Measurements from ENCODE around the gene ENAH.
"Not testable (repeated sequence)": the region's sequence is repeated elsewhere in the genome, so short reads cannot be mapped to it uniquely, and the experiment has no call there.

Gene ENAH

GRCh38 chr1:225537554-225538251 lies 115.2 kb downstream of the ENAH start:
- DNase-seq (ENCODE audit: low read depth, low spot score) = no peak
- no peak overlapping the region for H3K27ac ChIP-seq

DNA sequence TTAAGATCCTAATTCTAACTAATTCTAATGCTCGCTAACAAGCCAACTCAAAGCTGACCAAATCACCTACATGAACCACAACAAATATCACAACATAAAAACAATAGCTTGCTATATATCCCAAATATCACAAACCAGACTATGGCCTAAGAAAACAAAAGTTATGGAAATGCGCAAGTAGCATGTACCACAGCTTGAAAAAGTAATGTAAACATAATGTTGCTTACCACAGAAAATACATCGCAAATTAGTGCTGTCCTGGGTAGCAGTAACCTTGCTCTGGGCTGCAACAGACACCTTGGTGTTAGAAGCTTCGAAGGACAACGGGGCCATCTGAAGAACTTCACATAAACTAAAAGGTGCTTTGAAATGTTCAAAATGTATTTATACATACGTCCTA lies 117.6 kb downstream of the ENAH start:
- no peak overlapping the region for H3K27ac ChIP-seq
- DNase-seq (ENCODE audit: low read depth, low spot score) = no peak

DNA sequence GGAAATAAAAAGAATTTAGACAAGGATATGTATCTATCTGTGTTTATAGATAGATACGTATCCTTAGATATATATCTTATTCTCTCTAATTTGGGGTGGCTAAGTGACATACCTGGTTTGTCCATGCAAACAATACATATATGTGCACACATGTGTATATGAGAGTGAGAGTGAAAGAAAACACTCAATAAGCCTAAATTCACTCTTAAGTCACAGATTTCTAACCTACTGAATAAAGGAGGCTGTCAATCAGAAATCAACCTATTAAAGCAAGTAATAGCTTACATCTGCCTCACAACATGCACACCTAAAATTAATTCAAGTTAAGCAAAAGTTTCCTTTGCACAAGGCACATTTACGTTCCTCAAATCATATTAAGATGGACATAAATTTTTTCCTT lies 118.2 kb downstream of the ENAH start:
- DNase-seq (ENCODE audit: low read depth, low spot score) = no peak

DNA sequence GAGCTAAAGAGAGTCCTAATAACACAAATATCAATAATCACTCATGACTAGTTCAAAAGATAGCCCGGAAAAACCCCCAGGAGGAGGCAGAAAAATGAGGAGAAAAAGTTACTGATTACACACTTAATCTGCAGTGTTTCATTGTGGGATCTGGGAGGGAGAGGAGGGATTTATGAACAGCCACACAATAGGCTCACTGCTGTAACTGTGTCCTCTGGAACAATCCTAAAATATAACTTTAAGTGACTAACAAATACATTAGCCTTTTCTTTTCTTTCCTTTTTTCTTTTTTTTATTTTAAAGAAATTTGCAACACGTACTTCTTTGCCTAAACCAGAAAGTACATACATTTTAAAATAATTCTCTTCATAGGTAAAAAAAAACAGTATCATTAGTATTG lies 118.8 kb downstream of the ENAH start:
- H3K27ac ChIP-seq = no peak overlapping the region
- no peak for DNase-seq (ENCODE audit: low read depth, low spot score)

More for the DNA sequence above, 118.2 kb downstream of the ENAH start:
- H3K27ac ChIP-seq = no peak overlapping the region

GRCh38 chr1:225533238-225533637 lies 119.7 kb downstream of the ENAH start:
- no peak for DNase-seq (ENCODE audit: low read depth, low spot score)
- no peak overlapping the region for H3K27ac ChIP-seq

GRCh38 chr1:225532240-225532944 lies 120.5 kb downstream of the ENAH start:
- H3K27ac ChIP-seq = no peak overlapping the region
- no peak for DNase-seq (ENCODE audit: low read depth, low spot score)

DNA sequence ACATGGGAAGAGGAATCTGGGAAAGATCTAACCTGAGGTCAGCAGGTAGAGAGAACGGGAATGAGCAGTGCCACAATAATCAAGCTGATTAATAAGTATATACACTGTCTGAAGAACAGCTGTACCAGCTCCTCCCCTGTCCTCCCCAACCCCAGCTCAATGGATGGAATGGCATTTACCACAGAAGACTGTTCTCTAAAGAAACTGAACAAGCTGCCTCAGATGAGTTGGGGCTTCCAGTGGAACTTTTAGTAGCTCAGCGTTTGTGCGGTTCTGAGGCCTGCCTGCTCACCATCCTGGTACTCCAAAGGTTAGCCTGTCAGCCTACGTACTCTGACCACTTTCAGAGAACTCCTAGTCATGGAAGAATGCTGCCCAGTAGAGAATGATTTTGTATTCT lies 123.2 kb downstream of the ENAH start:
- DNase-seq (ENCODE audit: low read depth, low spot score) = no peak
- H3K27ac ChIP-seq = no peak overlapping the region

DNA sequence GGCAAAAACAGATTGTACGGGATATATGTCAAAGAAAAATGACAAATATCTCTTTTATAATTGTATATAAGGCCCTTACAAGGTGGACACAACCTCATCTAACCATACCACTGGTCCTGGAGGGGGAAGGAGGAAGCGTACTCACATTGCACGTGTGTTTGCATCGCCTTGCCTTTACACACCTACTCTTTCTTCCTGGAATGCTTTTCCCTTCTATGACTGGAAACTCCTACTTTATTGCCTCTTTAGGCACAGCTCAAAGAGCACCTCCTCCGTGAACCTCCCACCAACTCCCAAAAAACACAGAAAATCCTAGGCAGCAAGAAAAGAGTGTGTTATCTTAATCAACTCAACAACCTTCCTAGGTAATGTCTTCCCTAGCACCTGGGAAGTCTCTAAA lies 125.3 kb downstream of the ENAH start:
- no peak overlapping the region for H3K27ac ChIP-seq
- DNase-seq (ENCODE audit: low read depth, low spot score) = no peak

DNA sequence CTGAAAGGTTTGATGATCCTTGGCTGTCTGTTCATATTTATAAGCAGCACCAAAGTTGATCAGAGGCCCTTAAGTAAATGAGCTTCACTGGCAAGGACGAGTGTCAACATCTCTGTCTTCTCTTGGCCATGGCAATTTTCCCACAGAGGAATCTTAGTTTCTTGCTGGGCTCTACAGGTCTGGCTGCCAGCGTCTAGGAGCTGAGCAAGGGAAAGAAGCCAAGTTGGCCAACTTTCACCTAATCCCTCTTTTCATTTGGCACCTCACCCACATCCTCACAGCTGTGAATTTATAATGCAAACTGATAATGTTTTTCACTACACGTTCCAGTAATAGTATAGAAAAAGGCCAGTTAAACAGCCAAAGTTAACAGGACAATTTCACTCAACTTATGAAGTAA lies 126.0 kb downstream of the ENAH start:
- no peak for DNase-seq (ENCODE audit: low read depth, low spot score)
- H3K27ac ChIP-seq = no peak overlapping the region

DNA sequence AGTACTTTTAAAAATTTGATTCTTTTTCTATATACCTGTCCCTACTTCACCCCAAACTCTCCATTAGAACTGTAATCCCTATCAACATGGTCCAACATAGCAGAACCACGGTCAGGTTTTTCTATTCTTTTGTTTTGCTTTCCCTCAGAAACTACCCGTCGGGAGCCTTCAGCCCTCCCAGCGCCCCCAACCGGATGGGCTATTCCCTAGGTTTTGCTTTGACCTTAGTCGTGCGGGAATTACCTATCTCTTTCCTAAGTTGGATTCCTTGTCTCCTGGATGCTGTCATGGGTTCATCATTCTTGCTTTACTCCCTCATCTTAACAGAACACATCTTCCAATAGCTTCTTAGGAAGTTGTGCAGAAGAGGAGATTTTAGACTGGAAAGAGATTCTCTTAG lies 127.5 kb downstream of the ENAH start:
- no peak for DNase-seq (ENCODE audit: low read depth, low spot score)
- H3K27ac ChIP-seq = no peak overlapping the region

DNA sequence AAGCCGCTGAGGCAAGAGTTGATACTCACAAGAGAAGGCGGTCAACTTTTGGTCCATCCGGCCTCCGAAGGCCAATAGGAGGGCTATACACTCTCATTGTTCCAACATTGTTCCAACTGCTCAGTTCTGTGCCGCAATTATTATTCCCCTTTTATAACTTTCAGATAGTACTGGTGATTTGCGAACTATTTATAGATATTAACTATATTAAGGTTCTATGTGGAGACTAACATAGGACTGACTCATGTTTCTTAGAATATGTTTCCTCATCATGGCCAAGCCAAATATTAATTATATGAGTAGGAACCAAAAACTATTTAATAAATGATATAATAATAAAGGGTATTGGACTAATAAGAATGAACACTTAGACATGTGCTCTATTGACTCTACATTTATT lies 128.4 kb downstream of the ENAH start:
- no peak for DNase-seq (ENCODE audit: low read depth, low spot score)
- no peak overlapping the region for H3K27ac ChIP-seq

DNA sequence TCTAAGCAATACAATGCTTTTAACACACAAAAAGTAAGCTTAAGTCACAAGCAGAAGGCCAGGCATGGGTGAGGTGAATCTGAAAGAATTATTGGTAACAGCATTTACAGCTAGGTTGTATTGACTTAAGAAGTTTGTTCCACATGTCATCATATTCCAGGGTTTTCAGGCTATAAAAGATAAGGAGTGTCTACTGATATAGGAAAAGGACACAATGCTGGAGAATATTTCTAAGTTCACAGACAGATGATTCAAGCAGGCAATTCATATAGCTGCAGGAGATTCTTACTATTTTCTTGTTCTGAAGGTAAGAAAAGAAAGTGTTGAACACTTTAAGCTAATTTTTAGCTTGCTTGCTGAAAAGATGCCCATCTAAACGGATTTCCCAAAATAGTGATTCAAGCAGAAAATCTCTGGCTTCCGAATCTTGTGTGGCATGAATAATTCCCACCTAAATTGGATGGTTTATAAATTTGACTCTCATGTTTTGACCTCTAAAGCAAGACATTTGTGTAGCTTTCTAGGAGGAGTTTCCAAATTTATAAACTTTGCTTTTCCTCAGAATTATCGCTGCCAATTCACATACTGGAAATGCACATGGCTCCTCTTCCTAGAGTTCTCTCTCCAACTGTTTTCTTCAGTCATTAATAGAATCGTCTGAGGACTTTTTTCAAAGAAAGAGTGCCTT lies 129.5 kb downstream of the ENAH start:
- no peak for DNase-seq (ENCODE audit: low read depth, low spot score)
- no peak overlapping the region for H3K27ac ChIP-seq

DNA sequence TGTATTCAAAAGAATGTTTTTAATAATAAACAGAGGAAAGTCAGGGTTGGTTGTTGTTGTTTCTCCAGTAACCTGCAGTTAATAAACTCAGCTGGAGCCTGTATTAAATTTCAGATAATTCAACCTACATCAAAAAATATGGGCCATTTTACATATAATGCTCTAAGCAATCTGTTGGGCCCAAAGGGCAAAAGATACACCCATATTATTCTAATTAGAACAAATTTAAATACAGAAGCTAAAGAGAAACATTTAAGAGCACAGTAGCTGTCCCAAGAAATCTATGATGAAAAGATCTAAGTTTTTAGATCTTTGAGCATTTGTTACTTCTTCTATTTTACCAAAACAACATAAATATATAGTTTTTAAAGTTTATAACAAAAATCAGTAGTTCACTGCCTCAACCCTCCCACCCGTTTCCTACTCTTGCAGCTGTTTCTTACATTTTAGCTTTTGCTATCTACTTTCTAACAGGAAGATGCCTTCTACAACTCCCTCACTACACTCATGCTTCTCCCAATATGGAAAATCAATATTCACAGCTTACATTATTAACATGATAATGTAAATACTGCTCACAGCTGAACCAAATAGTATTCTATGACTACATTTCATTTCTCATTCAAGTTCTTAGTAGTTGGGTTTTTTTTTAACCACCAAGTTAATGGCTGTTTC lies 130.2 kb downstream of the ENAH start:
- no peak overlapping the region for H3K27ac ChIP-seq
- DNase-seq (ENCODE audit: low read depth, low spot score) = no peak

DNA sequence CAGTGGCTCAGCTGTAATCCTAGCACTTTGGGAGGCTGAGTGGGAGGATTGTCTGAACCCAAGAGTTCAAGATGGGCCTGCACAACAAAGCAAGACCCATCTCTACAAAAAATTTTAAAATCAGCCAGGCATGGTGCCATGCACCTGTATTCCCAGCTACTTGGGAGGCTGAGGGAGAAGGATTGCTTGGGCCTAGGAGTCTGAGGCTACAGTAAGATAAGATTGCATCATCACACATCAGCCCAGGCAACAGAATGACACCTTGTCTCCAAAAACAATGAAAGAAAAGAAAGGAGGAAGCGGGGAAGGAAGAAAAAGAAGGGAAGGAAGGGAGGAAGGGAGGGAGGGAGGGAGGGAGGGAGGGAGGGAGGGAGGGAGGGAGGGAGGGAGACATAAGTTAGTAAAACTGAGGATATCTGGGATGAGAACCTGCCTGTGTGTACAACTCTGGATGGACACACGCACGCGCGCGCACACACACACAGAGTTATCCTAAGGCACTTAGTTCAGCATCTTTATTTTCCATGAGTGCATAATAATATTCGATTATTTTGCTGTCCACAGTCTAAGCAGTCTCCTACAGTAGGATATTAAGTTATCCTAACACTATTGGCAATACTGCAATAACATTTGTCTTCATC lies 132.2 kb downstream of the ENAH start:
- H3K27ac ChIP-seq = no peak overlapping the region
- DNase-seq (ENCODE audit: low read depth, low spot score) = no peak

- H3K27ac ChIP-seq = no peak overlapping the region
- DNase-seq (ENCODE audit: low read depth, low spot score) = no peak
Measured at GRCh38 chr1:225519166-225519863, 133.6 kb downstream of the ENAH start.

DNA sequence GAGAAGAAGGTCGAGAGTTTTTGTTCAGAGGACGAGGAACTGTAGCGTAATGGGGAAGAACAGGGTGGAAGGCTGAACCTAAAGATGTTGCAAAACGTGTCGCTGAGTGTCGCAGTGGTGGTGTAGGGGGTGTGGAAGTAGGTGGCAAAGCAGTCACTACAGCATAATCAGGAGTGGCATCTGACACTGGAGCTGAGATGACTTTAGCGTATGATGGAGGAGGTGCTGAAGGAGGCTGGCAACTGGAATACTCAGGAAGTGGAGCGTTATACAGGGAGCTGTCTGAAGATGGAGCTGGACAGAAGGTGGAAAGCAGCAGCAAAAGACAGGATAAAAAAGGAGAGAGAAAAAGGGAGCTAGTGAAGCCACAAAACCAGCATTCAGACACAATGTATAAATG lies 135.2 kb downstream of the ENAH start:
- no peak for DNase-seq (ENCODE audit: low read depth, low spot score)
- H3K27ac ChIP-seq = no peak overlapping the region

DNA sequence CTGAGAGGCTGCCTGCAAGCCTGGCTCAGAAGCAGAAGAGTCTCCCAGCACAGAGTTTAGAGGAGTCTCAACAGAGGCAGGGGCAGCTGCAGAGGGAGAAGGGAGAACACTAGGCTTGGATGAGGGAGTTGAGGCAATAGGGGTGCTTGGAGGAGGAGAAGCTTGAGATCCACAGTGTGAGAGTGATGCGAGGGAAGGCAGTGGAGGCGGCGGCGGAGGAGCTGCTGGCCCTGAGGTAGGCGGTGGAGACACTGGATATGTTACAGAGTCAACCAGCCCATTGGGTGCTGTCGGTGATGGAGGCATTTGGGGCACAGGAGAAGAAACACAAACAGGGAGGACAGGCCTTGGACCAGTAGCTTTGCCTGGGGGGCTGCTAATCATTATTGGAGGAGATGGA lies 135.7 kb downstream of the ENAH start:
- H3K27ac ChIP-seq = no peak overlapping the region
- DNase-seq (ENCODE audit: low read depth, low spot score) = no peak

DNA sequence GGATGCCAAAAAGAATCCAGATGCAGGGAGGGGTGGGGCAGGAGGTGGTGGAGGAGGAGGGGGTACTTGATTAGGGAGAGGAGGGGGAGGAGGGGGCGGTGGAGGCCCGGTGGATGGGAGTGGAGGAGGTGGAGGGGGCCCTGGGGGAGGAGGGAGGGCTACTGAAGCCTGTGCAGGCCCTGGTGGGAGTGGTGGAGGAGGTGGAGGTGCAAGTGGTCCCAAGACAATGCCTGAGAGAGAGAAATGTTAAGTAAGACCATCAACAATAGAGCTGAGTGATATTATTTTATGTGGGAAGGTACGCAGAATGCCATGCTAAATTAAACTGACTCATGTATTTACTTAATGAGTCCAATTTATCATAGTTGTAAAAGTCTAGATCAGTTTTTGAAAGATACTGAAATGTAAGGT lies 138.2 kb downstream of the ENAH start:
- no peak for DNase-seq (ENCODE audit: low read depth, low spot score)
- H3K27ac ChIP-seq = no peak overlapping the region

DNA sequence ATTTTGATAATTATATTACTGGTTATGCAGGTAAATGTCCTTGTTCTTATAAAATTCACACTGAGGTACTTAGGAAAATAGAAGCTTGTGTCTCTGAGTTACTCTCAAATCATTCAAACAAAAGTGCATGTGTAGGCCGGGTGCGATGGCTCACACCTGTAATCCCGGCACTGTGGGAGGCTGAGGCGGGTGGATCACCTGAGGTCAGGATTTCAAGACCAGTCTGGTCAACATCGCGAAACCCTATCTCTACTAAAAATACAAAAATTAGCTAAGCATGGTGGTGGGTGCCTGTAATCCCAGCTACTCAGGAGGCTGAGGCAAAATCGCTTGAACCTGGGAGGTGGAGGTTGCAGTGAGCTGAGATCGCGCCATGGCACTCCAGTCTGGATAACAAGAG lies 139.3 kb downstream of the ENAH start:
- DNase-seq (ENCODE audit: low read depth, low spot score); H3K27ac ChIP-seq: not testable (repeated sequence)

- H3K27ac ChIP-seq = no peak overlapping the region
- no peak for DNase-seq (ENCODE audit: low read depth, low spot score)
Measured at GRCh38 chr1:225511828-225512381, 141.0 kb downstream of the ENAH start.
